GM13976 (cell line): ENCODE results near the gene RSPO4.

ENCODE experiments used
- DNase-seq: peaks from one replicate; pipeline ENCODE4 v3.0.0; 2012; ENCODE audit warnings: low spot score
- in situ Hi-C: fragments of 300-500 bp; cut with MboI; formaldehyde crosslinking; loops from one replicate; pipeline ENCODE4 v1.12.0; 2022; ENCODE audit warnings: low sequenced_read_pairs, mixed read lengths, inconsistent platforms; ENCODE audit not compliant: unreplicated experiment
- TF ChIP-seq, protein P1 (sequence below): IDR thresholded peaks from 2 replicates; pipeline ENCODE4 v1.5.1; 2012; ENCODE audit warnings: borderline replicate concordance, mild to moderate bottlenecking; ENCODE audit not compliant: insufficient read depth; ENCODE audit errors: extremely low read depth, missing control alignments, control extremely low read depth

RSPO4 gene

DNA sequence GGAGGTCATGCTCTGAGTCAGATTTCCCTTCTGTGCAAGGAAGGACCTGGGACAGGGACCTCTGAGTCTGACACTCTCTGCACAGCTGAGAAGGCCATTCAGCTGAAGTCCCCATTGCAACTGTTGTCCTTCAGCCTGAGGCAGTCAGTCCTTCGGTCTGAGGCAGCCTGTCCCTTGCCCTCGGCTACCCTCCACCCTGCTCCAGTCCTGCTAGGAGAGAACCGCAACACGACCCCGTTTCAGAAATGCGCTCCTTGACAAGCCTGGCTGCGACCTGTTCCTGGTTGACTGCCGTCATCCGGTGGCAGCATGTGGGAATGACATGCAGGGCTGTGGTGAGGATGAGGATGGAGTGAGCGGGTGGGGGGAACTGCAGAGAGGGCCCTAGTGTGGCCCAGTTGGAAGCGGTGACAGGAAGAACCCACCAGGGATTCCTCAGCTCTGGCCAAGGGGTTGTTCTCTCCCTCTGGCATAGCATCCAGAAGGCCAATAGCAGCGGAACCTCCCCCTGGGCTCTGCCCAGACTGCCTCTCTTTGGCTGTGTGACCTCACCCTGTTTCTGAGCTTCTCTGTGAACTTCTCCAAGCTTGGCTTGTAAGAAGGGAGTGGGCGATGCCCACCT lies 45.7 kb downstream of the RSPO4 start:
- in situ Hi-C loops = loop anchor here (5.0 kb wide), 1 partner anchor 139 kb away; no protein-coding TSS in a partner anchor
- DNase-seq = peak; percentile 88
- TF ChIP-seq, protein P1, sequence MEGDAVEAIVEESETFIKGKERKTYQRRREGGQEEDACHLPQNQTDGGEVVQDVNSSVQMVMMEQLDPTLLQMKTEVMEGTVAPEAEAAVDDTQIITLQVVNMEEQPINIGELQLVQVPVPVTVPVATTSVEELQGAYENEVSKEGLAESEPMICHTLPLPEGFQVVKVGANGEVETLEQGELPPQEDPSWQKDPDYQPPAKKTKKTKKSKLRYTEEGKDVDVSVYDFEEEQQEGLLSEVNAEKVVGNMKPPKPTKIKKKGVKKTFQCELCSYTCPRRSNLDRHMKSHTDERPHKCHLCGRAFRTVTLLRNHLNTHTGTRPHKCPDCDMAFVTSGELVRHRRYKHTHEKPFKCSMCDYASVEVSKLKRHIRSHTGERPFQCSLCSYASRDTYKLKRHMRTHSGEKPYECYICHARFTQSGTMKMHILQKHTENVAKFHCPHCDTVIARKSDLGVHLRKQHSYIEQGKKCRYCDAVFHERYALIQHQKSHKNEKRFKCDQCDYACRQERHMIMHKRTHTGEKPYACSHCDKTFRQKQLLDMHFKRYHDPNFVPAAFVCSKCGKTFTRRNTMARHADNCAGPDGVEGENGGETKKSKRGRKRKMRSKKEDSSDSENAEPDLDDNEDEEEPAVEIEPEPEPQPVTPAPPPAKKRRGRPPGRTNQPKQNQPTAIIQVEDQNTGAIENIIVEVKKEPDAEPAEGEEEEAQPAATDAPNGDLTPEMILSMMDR = peak; percentile 94

DNA sequence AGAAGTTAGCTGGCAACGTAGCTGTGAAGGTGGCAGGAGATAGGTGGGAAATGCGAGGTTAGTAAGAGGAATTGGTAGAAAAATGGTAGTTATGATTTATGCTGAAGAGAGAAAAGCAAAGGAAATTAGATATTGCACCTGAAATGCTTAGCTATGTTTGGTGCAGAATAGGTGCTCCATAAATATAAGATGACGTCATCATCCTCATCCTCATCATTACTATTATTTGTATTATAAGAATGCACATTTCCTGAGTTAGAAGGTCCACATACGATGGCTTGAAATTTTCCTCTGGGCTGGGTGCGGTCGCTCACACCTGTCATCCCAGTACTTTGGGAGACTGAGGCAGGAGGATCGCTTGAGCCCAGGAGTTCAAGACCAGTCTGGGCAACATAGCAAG lies 46.5 kb downstream of the RSPO4 start:
- in situ Hi-C loops = loop anchor here (5.0 kb wide), 1 partner anchor 138 kb away; no protein-coding TSS in a partner anchor
- TF ChIP-seq, protein P1 = no peak
- DNase-seq = no peak

DNA sequence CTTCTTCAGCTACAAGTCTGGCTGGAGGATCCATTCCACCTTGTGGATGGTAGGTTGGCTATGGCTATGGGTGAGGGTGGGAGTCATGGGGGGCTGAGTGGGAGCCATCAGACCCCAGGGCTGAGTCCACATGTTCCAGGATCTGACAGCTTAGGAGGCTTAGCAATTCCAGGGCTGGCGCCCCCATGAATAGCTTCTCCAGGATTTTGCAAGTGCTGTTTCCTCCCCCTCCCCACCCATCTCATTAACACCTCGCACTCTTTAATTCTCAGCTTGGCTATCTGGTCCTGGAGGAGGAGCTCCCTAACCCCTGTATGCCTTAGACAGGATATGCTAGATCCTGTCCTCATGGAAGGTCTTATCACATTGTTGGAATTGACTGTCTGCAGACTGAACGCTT lies 47.0 kb downstream of the RSPO4 start:
- no peak for DNase-seq
- TF ChIP-seq, protein P1 = no peak
- in situ Hi-C loops = loop anchor here (5.0 kb wide), 1 partner anchor 138 kb away; no protein-coding TSS in a partner anchor

DNA sequence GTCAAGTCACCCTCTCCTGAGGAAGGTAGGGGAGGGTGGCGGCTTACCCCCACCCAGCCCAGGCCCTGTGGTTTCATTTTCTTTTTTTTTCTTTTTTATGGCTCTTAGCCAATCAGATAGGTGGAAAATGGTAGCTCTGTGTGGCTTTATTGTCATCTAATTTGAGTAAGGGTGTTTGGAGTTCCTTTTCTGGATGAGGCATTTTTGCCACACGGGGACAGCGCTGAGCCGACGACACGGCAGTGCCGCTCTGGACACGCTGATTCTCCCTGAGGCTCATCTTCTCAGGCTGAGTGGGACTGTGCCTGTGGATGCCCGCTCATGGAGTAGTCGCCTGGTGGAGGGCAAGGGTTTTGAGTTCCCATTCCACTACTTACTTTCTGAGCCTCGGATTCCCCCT lies 48.4 kb downstream of the RSPO4 start:
- DNase-seq = no peak
- TF ChIP-seq, protein P1 = no peak
- in situ Hi-C loops = no loop called here

DNA sequence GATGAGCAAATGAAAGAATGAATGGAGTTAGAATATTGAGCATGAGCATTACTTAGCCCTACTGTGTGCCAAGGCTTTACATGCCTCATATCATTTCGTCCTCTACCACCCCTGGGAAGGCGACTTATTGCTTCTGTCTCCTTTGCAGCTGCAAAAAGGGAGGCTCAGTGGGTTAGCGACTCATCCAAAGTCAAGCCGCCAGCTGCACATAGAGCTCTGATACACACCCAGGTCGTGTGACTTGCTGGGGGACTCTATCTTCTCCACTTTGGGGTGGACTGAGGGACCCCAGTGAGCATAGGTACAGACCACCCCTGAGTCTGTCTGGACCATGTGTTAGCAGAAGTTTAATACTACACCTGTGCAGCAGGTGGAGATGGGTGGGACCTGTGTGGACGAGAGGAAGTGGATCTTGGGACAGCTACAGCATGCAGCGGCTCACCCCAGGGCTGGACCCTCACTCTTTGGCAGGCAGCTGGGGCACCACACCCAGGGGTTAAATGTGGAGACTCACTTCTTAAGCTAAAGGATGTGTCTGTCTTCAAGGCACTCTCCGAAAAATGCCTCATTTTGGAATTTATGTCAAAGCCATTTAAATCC lies 49.8 kb downstream of the RSPO4 start:
- TF ChIP-seq, protein P1 = no peak
- in situ Hi-C loops = no loop called here
- DNase-seq = no peak

DNA sequence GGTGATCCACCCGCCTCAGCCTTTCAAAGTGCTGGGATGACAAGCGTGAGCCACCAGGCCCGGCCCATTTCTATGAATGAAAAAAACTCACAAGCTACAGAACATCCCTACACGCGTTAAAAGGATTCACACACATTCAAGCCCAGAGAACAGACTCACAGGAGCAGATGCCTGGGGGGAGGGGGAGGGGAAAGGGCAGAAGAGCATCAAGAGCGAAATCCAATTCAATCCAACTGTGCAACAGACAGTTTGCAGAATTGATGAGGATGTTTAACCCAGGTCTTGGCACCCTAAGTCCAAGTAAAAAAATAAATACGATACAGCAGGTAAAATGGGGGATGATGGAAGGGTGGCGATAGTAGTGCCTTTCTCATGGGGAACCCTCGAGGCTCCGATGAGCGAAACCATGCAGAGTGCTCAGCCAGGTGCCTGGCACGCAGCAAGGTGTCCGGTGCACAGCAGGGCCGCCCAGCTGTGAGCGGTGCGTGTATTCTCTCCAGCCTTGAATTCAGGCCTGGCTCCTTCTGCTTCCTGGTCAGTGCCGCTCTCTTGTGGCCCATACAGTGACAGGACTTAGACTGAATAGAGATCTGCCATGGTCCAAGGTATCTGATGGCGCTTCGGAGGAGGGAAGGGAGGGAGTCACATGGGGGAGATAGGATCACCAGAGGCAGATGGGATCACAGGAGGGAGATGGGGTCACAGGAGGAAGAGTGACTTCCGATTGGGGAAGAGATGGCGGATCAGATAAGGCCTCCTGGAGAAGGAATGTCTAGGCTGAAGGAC lies 50.5 kb downstream of the RSPO4 start:
- TF ChIP-seq, protein P1 = no peak
- in situ Hi-C loops = no loop called here
- no peak for DNase-seq
